HL-60 (cell line): ENCODE results near the gene PCNA.

Source experiments
- TF ChIP-seq, protein P1 (sequence below): IDR thresholded peaks from 2 replicates; pipeline ENCODE4 v1.6.1; 2012; ENCODE audit warnings: low read depth; ENCODE audit not compliant: insufficient replicate concordance
- TF ChIP-seq, protein P2 (sequence below): IDR thresholded peaks from one replicate; pipeline ENCODE4 v1.5.1; 2011; ENCODE audit warnings: low read length, control low read depth, inconsistent platforms; ENCODE audit not compliant: insufficient read depth

DNA sequence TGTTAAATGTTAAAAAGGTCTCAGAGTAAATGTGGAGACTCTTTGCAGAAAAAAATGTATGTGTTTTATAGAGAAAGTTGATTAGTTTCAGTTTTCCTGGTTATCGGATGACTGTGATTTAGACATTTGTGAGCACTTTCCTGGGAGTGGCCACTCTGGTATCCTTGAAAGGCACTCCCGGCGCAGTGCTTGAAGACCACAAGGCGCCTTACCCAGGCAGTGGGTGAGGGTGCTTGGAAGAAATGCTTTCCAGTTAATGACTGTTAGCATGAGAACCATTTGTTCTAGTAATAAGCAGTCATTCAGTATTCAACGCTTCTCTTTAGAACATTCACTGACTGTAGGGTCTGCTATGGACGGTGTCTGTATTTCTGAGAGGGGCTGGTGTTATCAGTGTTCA is 14.2 kb upstream of the PCNA start:
- TF ChIP-seq, protein P1, sequence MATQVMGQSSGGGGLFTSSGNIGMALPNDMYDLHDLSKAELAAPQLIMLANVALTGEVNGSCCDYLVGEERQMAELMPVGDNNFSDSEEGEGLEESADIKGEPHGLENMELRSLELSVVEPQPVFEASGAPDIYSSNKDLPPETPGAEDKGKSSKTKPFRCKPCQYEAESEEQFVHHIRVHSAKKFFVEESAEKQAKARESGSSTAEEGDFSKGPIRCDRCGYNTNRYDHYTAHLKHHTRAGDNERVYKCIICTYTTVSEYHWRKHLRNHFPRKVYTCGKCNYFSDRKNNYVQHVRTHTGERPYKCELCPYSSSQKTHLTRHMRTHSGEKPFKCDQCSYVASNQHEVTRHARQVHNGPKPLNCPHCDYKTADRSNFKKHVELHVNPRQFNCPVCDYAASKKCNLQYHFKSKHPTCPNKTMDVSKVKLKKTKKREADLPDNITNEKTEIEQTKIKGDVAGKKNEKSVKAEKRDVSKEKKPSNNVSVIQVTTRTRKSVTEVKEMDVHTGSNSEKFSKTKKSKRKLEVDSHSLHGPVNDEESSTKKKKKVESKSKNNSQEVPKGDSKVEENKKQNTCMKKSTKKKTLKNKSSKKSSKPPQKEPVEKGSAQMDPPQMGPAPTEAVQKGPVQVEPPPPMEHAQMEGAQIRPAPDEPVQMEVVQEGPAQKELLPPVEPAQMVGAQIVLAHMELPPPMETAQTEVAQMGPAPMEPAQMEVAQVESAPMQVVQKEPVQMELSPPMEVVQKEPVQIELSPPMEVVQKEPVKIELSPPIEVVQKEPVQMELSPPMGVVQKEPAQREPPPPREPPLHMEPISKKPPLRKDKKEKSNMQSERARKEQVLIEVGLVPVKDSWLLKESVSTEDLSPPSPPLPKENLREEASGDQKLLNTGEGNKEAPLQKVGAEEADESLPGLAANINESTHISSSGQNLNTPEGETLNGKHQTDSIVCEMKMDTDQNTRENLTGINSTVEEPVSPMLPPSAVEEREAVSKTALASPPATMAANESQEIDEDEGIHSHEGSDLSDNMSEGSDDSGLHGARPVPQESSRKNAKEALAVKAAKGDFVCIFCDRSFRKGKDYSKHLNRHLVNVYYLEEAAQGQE, result no peak
- TF ChIP-seq, protein P2, sequence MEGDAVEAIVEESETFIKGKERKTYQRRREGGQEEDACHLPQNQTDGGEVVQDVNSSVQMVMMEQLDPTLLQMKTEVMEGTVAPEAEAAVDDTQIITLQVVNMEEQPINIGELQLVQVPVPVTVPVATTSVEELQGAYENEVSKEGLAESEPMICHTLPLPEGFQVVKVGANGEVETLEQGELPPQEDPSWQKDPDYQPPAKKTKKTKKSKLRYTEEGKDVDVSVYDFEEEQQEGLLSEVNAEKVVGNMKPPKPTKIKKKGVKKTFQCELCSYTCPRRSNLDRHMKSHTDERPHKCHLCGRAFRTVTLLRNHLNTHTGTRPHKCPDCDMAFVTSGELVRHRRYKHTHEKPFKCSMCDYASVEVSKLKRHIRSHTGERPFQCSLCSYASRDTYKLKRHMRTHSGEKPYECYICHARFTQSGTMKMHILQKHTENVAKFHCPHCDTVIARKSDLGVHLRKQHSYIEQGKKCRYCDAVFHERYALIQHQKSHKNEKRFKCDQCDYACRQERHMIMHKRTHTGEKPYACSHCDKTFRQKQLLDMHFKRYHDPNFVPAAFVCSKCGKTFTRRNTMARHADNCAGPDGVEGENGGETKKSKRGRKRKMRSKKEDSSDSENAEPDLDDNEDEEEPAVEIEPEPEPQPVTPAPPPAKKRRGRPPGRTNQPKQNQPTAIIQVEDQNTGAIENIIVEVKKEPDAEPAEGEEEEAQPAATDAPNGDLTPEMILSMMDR, result no peak
